HepG2 (cell line): ENCODE results near the gene ARHGAP21. TPM values are rescaled to one million over a fixed set of nuclear protein-coding genes. Genes with fewer than 3 reads are reported as not detected.

Experiments
- ATAC-seq: fragments of 200-7000 bp; cut with Tn5 transposase; 3 replicates; pipeline ENCODE4 v1.9.1; 2020; ENCODE audit warnings: mild to moderate bottlenecking, moderate library complexity
- BruUV-seq: library from RNA; stranded (reverse); fragments of 400-500 nt; replicated peaks from 2 replicates; lab custom pipeline; 2021; lab: Mats Ljungman, UMichigan
- CTCF ChIA-PET: fragments of 300-600 bp; formaldehyde crosslinking; extraction: SDS; loops from one replicate; lab custom pipeline; 2021; ENCODE audit warnings: low total read pairs, inconsistent platforms, low intra/inter-chr PET ratio; lab: Yijun Ruan, JAX
- POLR2A ChIA-PET: fragments of 350-600 bp; sonication (Branson Sonifier 250); formaldehyde crosslinking; loops from one replicate; lab custom pipeline; 2020; ENCODE audit warnings: antibody characterized with exemption, inconsistent platforms; lab: Yijun Ruan, JAX
- DNase-seq: peaks from one replicate; pipeline ENCODE4 v3.0.0-alpha.2; 2015; ENCODE audit warnings: low spot score
- FAIRE-seq: peaks from 3 replicates; lab custom pipeline; 2011; peaks lifted over from hg19 to GRCh38; lab: Jason Lieb, UNC
- H2AFZ ChIP-seq: one replicate; pipeline ENCODE4 v1.6.1; 2011; ENCODE audit warnings: low read length, inconsistent platforms
- H3K27ac ChIP-seq: fragments of 300-600 bp; 3 replicates; pipeline ENCODE4 v1.8.0; 2011; ENCODE audit warnings: mixed run types, mild to moderate bottlenecking, mixed read lengths, low read length, inconsistent platforms; ENCODE audit not compliant: insufficient read depth; ENCODE audit errors: extremely low read length
- H3K27me3 ChIP-seq, 2 experiments: fragments of 200-600 bp in 1 of 2; 2 replicates in 1 of 2; 3 replicates in 1 of 2; pipeline versions ENCODE4 v1.6.0 to v1.8.0; 2011; ENCODE audit warnings: low read length in 2 of 2, mild to moderate bottlenecking in 2 of 2, moderate library complexity in 2 of 2, inconsistent platforms in 1 of 2; ENCODE audit not compliant: insufficient read depth in 2 of 2, control insufficient read depth in 1 of 2
- H3K36me3 ChIP-seq, 2 experiments: fragments of 200-600 bp in 1 of 2; replicated peaks in 1 of 2; 2 replicates in 1 of 2; 3 replicates in 1 of 2; pipeline versions ENCODE4 v1.5.1 to v1.8.0; 2011; ENCODE audit warnings: low read length in 2 of 2, inconsistent platforms in 1 of 2; ENCODE audit not compliant: insufficient read depth in 2 of 2, control insufficient read depth in 1 of 2
- H3K4me1 ChIP-seq: 2 replicates; pipeline ENCODE4 v1.5.1; 2012; ENCODE audit warnings: low read length, inconsistent platforms; ENCODE audit not compliant: insufficient read depth
- H3K4me2 ChIP-seq: 2 replicates; pipeline ENCODE4 v1.6.0; 2011; ENCODE audit warnings: low read depth, low read length, inconsistent platforms
- H3K4me3 ChIP-seq, 3 experiments: fragments of 200-600 bp in 1 of 3; sonication (generic), shearing (Covaris generic) in 1 of 3; replicated peaks in 1 of 3; 2 replicates each; pipeline ENCODE4 v1.5.1; 2011 to 2016; ENCODE audit warnings: low read length in 3 of 3, inconsistent platforms in 2 of 3, low read depth in 2 of 3, mild to moderate bottlenecking in 2 of 3, control low read depth in 1 of 3, mixed read lengths in 1 of 3; ENCODE audit not compliant: insufficient read depth in 1 of 3
- H3K79me2 ChIP-seq: one replicate; pipeline ENCODE4 v1.6.1; 2011; ENCODE audit warnings: low read length, inconsistent platforms; ENCODE audit not compliant: insufficient read depth
- H3K9ac ChIP-seq: 2 replicates; pipeline ENCODE4 v1.6.0; 2011; ENCODE audit warnings: mild to moderate bottlenecking, low read depth, low read length, inconsistent platforms; ENCODE audit not compliant: insufficient read depth
- H3K9me3 ChIP-seq: 2 replicates; pipeline ENCODE4 v1.5.1; 2012; ENCODE audit warnings: mild to moderate bottlenecking, low read length
- H4K20me1 ChIP-seq: 2 replicates; pipeline ENCODE4 v1.6.0; 2011; ENCODE audit warnings: inconsistent platforms, mild to moderate bottlenecking, low read length, moderate library complexity; ENCODE audit not compliant: insufficient read depth
- KDM4B ChIP-seq: sonication (generic); formaldehyde crosslinking; IDR thresholded peaks from 2 replicates; pipeline ENCODE4 v1.4.0; 2020; ENCODE audit warnings: missing genetic modification reagents
- MAFK ChIP-seq, 2 experiments: IDR thresholded peaks in 1 of 2; conservative IDR thresholded peaks in 1 of 2; 2 replicates each; pipeline ENCODE4 v1.6.1; 2011; ENCODE audit warnings: improper control_type of control experiment in 2 of 2, low read length in 2 of 2
- RBFOX2 ChIP-seq: fragments of 200-400 bp; formaldehyde crosslinking; IDR thresholded peaks from 2 replicates; pipeline ENCODE4 v1.6.1; 2017; ENCODE audit warnings: low read depth, mild to moderate bottlenecking, low read length
- ZNF781 ChIP-seq: sonication (generic); formaldehyde crosslinking; IDR thresholded peaks from 2 replicates; pipeline ENCODE4 v1.5.1; 2020; ENCODE audit warnings: borderline replicate concordance, mild to moderate bottlenecking, missing genetic modification reagents; ENCODE audit errors: not compliant biosample characterization
- WGBS: methylation state at CpG from one replicate; pipeline ENCODE4 v1.1.6; 2017; ENCODE audit warnings: low lambda C conversion rate; 5-methylcytosine and 5-hydroxymethylcytosine counted together
- in situ Hi-C: cut with HindIII; loops from 2 replicates; pipeline ENCODE4 v1.10.0; 2017; ENCODE audit warnings: low pct_unique_long_range_greater_than_20kb; ENCODE audit not compliant: extremely low pct_ligation_motif_present
- intact Hi-C: fragments of 100-400 bp; cut with micrococcal nuclease; formaldehyde crosslinking; loops from one replicate; pipeline ENCODE4 v1.10.0; 2022; ENCODE audit not compliant: unreplicated experiment
- polyA plus RNA-seq, 8 experiments: library from polyadenylated mRNA; depleted of rRNA in 3 of 8; stranded (reverse) in 7 of 8; unstranded in 1 of 8; fragments of >200 nt; fragmentation: Illumina TruSeq in 4 of 8; extraction: Trizol in 4 of 8; gene quantifications; 2 replicates each; pipeline versions ENCODE4 v1.2.1 to v1.2.3, GENCODE V29; 2011 to 2016; ENCODE audit warnings: low read depth in 4 of 8, missing spikeins in 1 of 8, mixed read lengths in 1 of 8; ENCODE audit not compliant: insufficient read depth in 1 of 8
- total RNA-seq, 5 experiments: library from RNA; depleted of rRNA; stranded (reverse); fragments of >200 nt; fragmentation: Illumina TruSeq; extraction: Trizol; gene quantifications; 2 replicates each; pipeline ENCODE4 v1.2.3, GENCODE V29; 2016; ENCODE audit warnings: low read depth in 1 of 5

Gene ARHGAP21
- total and polyA plus RNA-seq, 2 of the 13 experiments (the other 11 are each of a cell fraction or from before 2014, with no cell fraction given): 23.9 to 26.6 TPM

- TF ChIP-seq ZNF781 (peak; percentile 41), MAFK (conservative IDR thresholded peaks at IDR 0.05 in 1 of 2, IDR thresholded peaks at IDR 0.05 in 1 of 2; ENCODE audit: low read length in 2 of 2) (no peak)
Observed at GRCh38 chr10:24724381-24725228, 918 bp upstream of the ARHGAP21 start (continued).

- ChIA-PET CTCF (no interaction called here), POLR2A (interaction anchor here (0.7 to 2.8 kb wide), 3 partner anchors 17 to 357 kb away, joined by 3 to 11 read pairs (median 4); no protein-coding TSS in a partner anchor)
- H3K4me3 ChIP-seq: peak overlapping the region; percentile 81 to 84 (median 83); a peak in 5 of 6 replicates
- ATAC-seq (no peak), DNase-seq (no peak), FAIRE-seq (no peak)
- in situ Hi-C loops (loop anchor here (10.0 kb wide), 1 partner anchor 291 kb away; the partner anchor contains the start of genes ENKUR and THNSL1), intact Hi-C loops (loop anchor here (2.0 to 5.0 kb wide), 2 partner anchors 17 to 294 kb away; partner anchors contain the start of genes ENKUR and THNSL1)
- H3K36me3 ChIP-seq: no peaks in the 10 kb centered on the region
- H3K27me3 ChIP-seq: no peaks in the 10 kb centered on the region
- TF ChIP-seq RBFOX2 (peak; percentile 10; the same call in 1 of the 2 replicates), KDM4B (CRISPR knock-in tag) (no peak)
- H2AFZ ChIP-seq: no peak overlapping the region
- peak overlapping the region; percentile 29 for H3K4me2 ChIP-seq
- WGBS: no CpG with 5 or more reads among the region's 70 CpGs
- peaks cover 41% of the 10 kb centered on the region for H3K79me2 ChIP-seq
- H3K9ac ChIP-seq: peak overlapping the region; percentile 85
- BruUV-seq: no TSS peak
- no peaks in the 10 kb centered on the region for H3K9me3 ChIP-seq
- peak overlapping the region; percentile 88 for H3K27ac ChIP-seq
- H4K20me1 ChIP-seq: peaks cover 10% of the 10 kb centered on the region
- H3K4me1 ChIP-seq: peaks cover 43% of the 10 kb centered on the region
Observed at GRCh38 chr10:24723386-24723787, 300 bp downstream of the ARHGAP21 start.
